NCI-H1436 treated with DMSO at 0.1 percent for 48 hours (cell line): Measurements from ENCODE around the gene PTPRA.

ENCODE experiments used
- DNase-seq: peaks from one replicate; lab custom pipeline; 2025; lab: John Stamatoyannopoulos, UW

PTPRA gene

GRCh38 chr20:2858591-2858990 lies 14.7 kb upstream of the PTPRA start:
- DNase-seq, result no peak

GRCh38 chr20:2859330-2860121 lies 13.8 kb upstream of the PTPRA start:
- DNase-seq, result no peak

- no peak for DNase-seq
These were observed 8.7 kb upstream of the PTPRA start for GRCh38 chr20:2864626-2865025.

GRCh38 chr20:2865101-2865500 lies 8.2 kb upstream of the PTPRA start:
- no peak for DNase-seq

GRCh38 chr20:2865630-2866029 lies 7.7 kb upstream of the PTPRA start:
- no peak for DNase-seq

GRCh38 chr20:2866236-2866635 lies 7.0 kb upstream of the PTPRA start:
- no peak for DNase-seq

GRCh38 chr20:2867081-2867864 lies 6.0 kb upstream of the PTPRA start:
- DNase-seq, result no peak

GRCh38 chr20:2869381-2869780 lies 3.9 kb upstream of the PTPRA start:
- no peak for DNase-seq

- DNase-seq, result no peak
These were observed 2.2 kb upstream of the PTPRA start for GRCh38 chr20:2871111-2871465.

GRCh38 chr20:2871661-2872458 lies 1.4 kb upstream of the PTPRA start:
- DNase-seq, result no peak

GRCh38 chr20:2872459-2873009 lies 747 bp upstream of the PTPRA start:
- DNase-seq, result no peak

- no peak for DNase-seq
These were observed 413 bp downstream of the PTPRA start for GRCh38 chr20:2873747-2874041.

GRCh38 chr20:2874456-2874855 lies 1.2 kb downstream of the PTPRA start:
- DNase-seq, result no peak

- DNase-seq, result no peak
These were observed 2.5 kb downstream of the PTPRA start for GRCh38 chr20:2875690-2876203.

- no peak for DNase-seq
These were observed 5.2 kb downstream of the PTPRA start for GRCh38 chr20:2878515-2878914.

GRCh38 chr20:2879146-2879545 lies 5.9 kb downstream of the PTPRA start:
- no peak for DNase-seq

- DNase-seq, result no peak
These were observed 7.4 kb downstream of the PTPRA start for GRCh38 chr20:2880650-2881049.

- no peak for DNase-seq
These were observed 10.7 kb downstream of the PTPRA start for GRCh38 chr20:2883726-2884637.

- no peak for DNase-seq
These were observed 14.4 kb downstream of the PTPRA start for GRCh38 chr20:2887715-2888114.

- no peak for DNase-seq
These were observed 15.1 kb downstream of the PTPRA start for GRCh38 chr20:2888224-2888955.

- no peak for DNase-seq
These were observed 15.9 kb downstream of the PTPRA start for GRCh38 chr20:2889209-2889608.
